H1 (cell line): ENCODE results near the gene ASB13. TPM values are rescaled to one million over a fixed set of nuclear protein-coding genes. Genes with fewer than 3 reads are reported as not detected.

ENCODE experiments used
- CTCF ChIA-PET: fragments of 300-600 bp; sonication (Branson Sonifier 250); formaldehyde crosslinking; loops from one replicate; lab custom pipeline; 2021; ENCODE audit not compliant: partially characterized antibody; lab: Charles Lee
- POLR2A ChIA-PET: fragments of 300-600 bp; sonication (Branson Sonifier 250); formaldehyde crosslinking; loops from one replicate; lab custom pipeline; 2021; ENCODE audit warnings: inconsistent platforms; ENCODE audit not compliant: partially characterized antibody; lab: Charles Lee
- DNase-seq, 2 experiments: peaks; one replicate each; pipeline versions ENCODE4 v3.0.0 to v3.0.0-alpha.2; 2010 to 2022; ENCODE audit warnings: low spot score in 2 of 2, low read depth in 1 of 2, mixed read lengths in 1 of 2
- FAIRE-seq: peaks from 2 replicates; lab custom pipeline; 2011; peaks lifted over from hg19 to GRCh38; lab: Jason Lieb, UNC
- H2AFZ ChIP-seq: 2 replicates; pipeline ENCODE4 v1.8.1; 2012; ENCODE audit warnings: low read length, inconsistent platforms
- H2AK5ac ChIP-seq: 2 replicates; pipeline ENCODE4 v1.6.1; 2013; ENCODE audit warnings: low read depth, low read length
- H2BK120ac ChIP-seq: replicated peaks from 2 replicates; pipeline ENCODE3; 2013; ENCODE audit warnings: low read depth, low read length, inconsistent platforms
- H2BK12ac ChIP-seq: 2 replicates; pipeline ENCODE4 v1.6.1; 2013; ENCODE audit warnings: low read depth, low read length
- H2BK15ac ChIP-seq: 2 replicates; pipeline ENCODE4 v1.6.1; 2013; ENCODE audit warnings: low read length
- H2BK20ac ChIP-seq: 2 replicates; pipeline ENCODE4 v1.6.1; 2013; ENCODE audit warnings: low read length
- H2BK5ac ChIP-seq: 2 replicates; pipeline ENCODE4 v1.6.1; 2013; ENCODE audit warnings: low read depth, low read length
- H3K14ac ChIP-seq: 2 replicates; pipeline ENCODE4 v1.6.1; 2013; ENCODE audit warnings: inconsistent platforms; ENCODE audit not compliant: insufficient read length
- H3K18ac ChIP-seq: 2 replicates; pipeline ENCODE4 v1.6.1; 2013; ENCODE audit warnings: low read length; ENCODE audit errors: extremely low read depth
- H3K23ac ChIP-seq: 2 replicates; pipeline ENCODE4 v1.6.1; 2013; ENCODE audit warnings: inconsistent platforms; ENCODE audit not compliant: insufficient read length
- H3K23me2 ChIP-seq: 2 replicates; pipeline ENCODE4 v1.6.1; 2013; ENCODE audit warnings: low read depth, low read length
- H3K27ac ChIP-seq: 2 replicates; pipeline ENCODE4 v1.6.1; 2011; ENCODE audit warnings: low read depth, low read length, inconsistent platforms
- H3K27me3 ChIP-seq, 4 experiments: replicated peaks in 1 of 4; 1 replicate in 1 of 4; 2 replicates in 3 of 4; pipeline versions ENCODE4 v1.6.1 to v1.8.1; 2011 to 2013; ENCODE audit warnings: low read length in 3 of 4, mild to moderate bottlenecking in 3 of 4, inconsistent platforms in 2 of 4, mixed read lengths in 2 of 4, moderate library complexity in 1 of 4; ENCODE audit not compliant: control insufficient read depth in 3 of 4, insufficient read depth in 3 of 4; ENCODE audit errors: extremely low read depth in 1 of 4
- H3K36me3 ChIP-seq, 4 experiments: 2 replicates each; pipeline versions ENCODE4 v1.6.1 to v1.8.1; 2011 to 2013; ENCODE audit warnings: mild to moderate bottlenecking in 4 of 4, low read length in 3 of 4, moderate library complexity in 2 of 4, control low read depth in 1 of 4, inconsistent platforms in 1 of 4; ENCODE audit not compliant: insufficient read depth in 4 of 4, control insufficient read depth in 2 of 4
- H3K4ac ChIP-seq: replicated peaks from 2 replicates; pipeline ENCODE3; 2013; ENCODE audit warnings: low read length, low read depth, mixed read lengths, inconsistent platforms; ENCODE audit not compliant: insufficient read length
- H3K4me1 ChIP-seq, 4 experiments: replicated peaks in 1 of 4; 1 replicate in 1 of 4; 2 replicates in 3 of 4; pipeline versions ENCODE4 v1.6.1 to v1.8.1; 2011 to 2013; ENCODE audit warnings: low read length in 3 of 4, inconsistent platforms in 2 of 4, mixed read lengths in 1 of 4; ENCODE audit not compliant: insufficient read depth in 4 of 4, control insufficient read depth in 3 of 4
- H3K4me2 ChIP-seq, 2 experiments: 2 replicates each; pipeline versions ENCODE4 v1.6.1 to v1.8.1; 2011 to 2013; ENCODE audit warnings: low read depth in 2 of 2, low read length in 2 of 2, control low read depth in 1 of 2, inconsistent platforms in 1 of 2, mild to moderate bottlenecking in 1 of 2; ENCODE audit not compliant: insufficient read depth in 1 of 2
- H3K4me3 ChIP-seq, 4 experiments: fragments of 200-600, 300-600 bp in 1 of 4; sonication (generic), shearing (Covaris generic), sonication (Bioruptor Twin) in 1 of 4; 2 replicates each; pipeline versions ENCODE4 v1.5.1 to v1.8.1; 2011 to 2016; ENCODE audit warnings: low read length in 4 of 4, low read depth in 3 of 4, control low read depth in 2 of 4, inconsistent platforms in 2 of 4, mild to moderate bottlenecking in 2 of 4, mixed read lengths in 1 of 4, moderate library complexity in 1 of 4; ENCODE audit not compliant: insufficient read depth in 2 of 4; ENCODE audit errors: extremely low read depth in 1 of 4
- H3K56ac ChIP-seq: replicated peaks from 2 replicates; pipeline ENCODE3; 2013; ENCODE audit warnings: low read depth, mild to moderate bottlenecking, mixed read lengths, low read length, inconsistent platforms; ENCODE audit not compliant: insufficient read length
- H3K79me1 ChIP-seq: 2 replicates; pipeline ENCODE4 v1.6.1; 2013; ENCODE audit warnings: low read depth, low read length, control low read depth
- H3K79me2 ChIP-seq, 2 experiments: 2 replicates each; pipeline versions ENCODE4 v1.6.1 to v1.8.1; 2012 to 2013; ENCODE audit warnings: low read length in 2 of 2, mild to moderate bottlenecking in 2 of 2, inconsistent platforms in 1 of 2; ENCODE audit not compliant: insufficient read depth in 2 of 2, control insufficient read depth in 1 of 2
- H3K9ac ChIP-seq, 4 experiments: replicated peaks in 1 of 4; 1 replicate in 1 of 4; 2 replicates in 3 of 4; pipeline versions ENCODE4 v1.6.1 to v1.8.1; 2011 to 2013; ENCODE audit warnings: low read depth in 3 of 4, low read length in 3 of 4, control low read depth in 2 of 4, mild to moderate bottlenecking in 2 of 4, moderate library complexity in 2 of 4, inconsistent platforms in 1 of 4; ENCODE audit errors: extremely low read depth in 1 of 4
- H3K9me3 ChIP-seq, 2 experiments: 2 replicates each; pipeline versions ENCODE4 v1.6.1 to v1.8.1; 2012 to 2013; ENCODE audit warnings: mild to moderate bottlenecking in 2 of 2, moderate library complexity in 2 of 2, control low read depth in 1 of 2, inconsistent platforms in 1 of 2, low read depth in 1 of 2, low read length in 1 of 2, mixed read lengths in 1 of 2; ENCODE audit not compliant: insufficient read depth in 2 of 2
- H4K20me1 ChIP-seq, 2 experiments: replicated peaks in 1 of 2; 2 replicates each; pipeline versions ENCODE3 to v1.8.1; 2011 to 2013; ENCODE audit warnings: inconsistent platforms in 2 of 2, low read length in 2 of 2, mild to moderate bottlenecking in 1 of 2; ENCODE audit not compliant: insufficient read depth in 2 of 2, control insufficient read depth in 1 of 2
- H4K5ac ChIP-seq: 2 replicates; pipeline ENCODE4 v1.6.1; 2013; ENCODE audit warnings: low read length, low read depth, mixed read lengths, inconsistent platforms; ENCODE audit not compliant: insufficient read length
- H4K8ac ChIP-seq: 2 replicates; pipeline ENCODE4 v1.8.0; 2013; ENCODE audit warnings: mild to moderate bottlenecking, moderate library complexity, low read length, inconsistent platforms; ENCODE audit not compliant: insufficient read depth; ENCODE audit errors: extremely low read depth
- H4K91ac ChIP-seq: replicated peaks from 2 replicates; pipeline ENCODE3; 2013; ENCODE audit warnings: low read length, mixed read lengths, inconsistent platforms; ENCODE audit not compliant: insufficient read length
- CBX5 ChIP-seq: fragments of 300-800, 300-1000 bp; sonication (generic); IDR thresholded peaks from 2 replicates; pipeline ENCODE4 v1.7.1; 2016; ENCODE audit warnings: antibody characterized with exemption, low read length, low read depth
- CHD1 ChIP-seq: IDR thresholded peaks from 2 replicates; pipeline ENCODE4 v1.6.1; 2012; ENCODE audit warnings: low read depth, low read length, improper control_type of control experiment
- HDAC6 ChIP-seq: IDR thresholded peaks from one replicate; pipeline ENCODE4 v1.7.1; 2012; ENCODE audit warnings: low read depth, mild to moderate bottlenecking, inconsistent platforms, low read length, moderate library complexity
- JUN ChIP-seq: IDR thresholded peaks from 2 replicates; pipeline ENCODE4 v1.6.1; 2011; ENCODE audit warnings: low read depth, mild to moderate bottlenecking, improper control_type of control experiment, low read length
- KDM5A ChIP-seq: fragments of 200-600 bp; IDR thresholded peaks from 2 replicates; pipeline ENCODE4 v1.7.1; 2012; ENCODE audit warnings: mild to moderate bottlenecking, low read length, inconsistent platforms, mixed read lengths
- MAX ChIP-seq: IDR thresholded peaks from 2 replicates; pipeline ENCODE4 v1.6.1; 2012; ENCODE audit warnings: inconsistent platforms
- SP1 ChIP-seq: IDR thresholded peaks from 2 replicates; pipeline ENCODE4 v1.6.1; 2011; ENCODE audit warnings: low read depth, low read length
- SUZ12 ChIP-seq: fragments of 200-600 bp; sonication (generic); IDR thresholded peaks from 2 replicates; pipeline ENCODE4 v1.6.1; 2012; ENCODE audit warnings: mild to moderate bottlenecking, inconsistent platforms, low read length, moderate library complexity, mixed read lengths
- TAF1 ChIP-seq: IDR thresholded peaks from 2 replicates; pipeline ENCODE4 v1.6.1; 2011; ENCODE audit warnings: mild to moderate bottlenecking, low read depth, low read length
- USF2 ChIP-seq: IDR thresholded peaks from 2 replicates; pipeline ENCODE4 v1.6.1; 2011; ENCODE audit warnings: low read length, improper control_type of control experiment
- WGBS, 2 experiments: shearing (Covaris generic) in 1 of 2; methylation state at CpG; one replicate each; pipeline versions ENCODE4 v1.1.6 to v1.1.7; 2013 to 2015; ENCODE audit warnings: low lambda C conversion rate in 2 of 2, mixed read lengths in 2 of 2, inconsistent platforms in 1 of 2, low coverage in 1 of 2, missing lambda C conversion rate in 1 of 2; ENCODE audit not compliant: insufficient replicate concordance in 2 of 2, insufficient coverage in 1 of 2, insufficient read length in 1 of 2; ENCODE audit errors: extremely low coverage in 1 of 2, missing lambda C conversion rate in 1 of 2; 5-methylcytosine and 5-hydroxymethylcytosine counted together
- polyA plus RNA-seq, 7 experiments: library from polyadenylated mRNA; depleted of rRNA in 3 of 7; stranded (reverse) in 5 of 7; unstranded in 2 of 7; fragments of >200 nt in 5 of 7; fragments of 200-250 nt in 2 of 7; gene quantifications; 1 replicate in 5 of 7; 2 replicates in 1 of 7; 4 replicates in 1 of 7; pipeline versions ENCODE4 v1.2.1 to v1.2.3, GENCODE V29; 2011 to 2013; ENCODE audit warnings: missing spikeins in 2 of 7, mixed read lengths in 2 of 7
- total RNA-seq: library from RNA; stranded (reverse); fragmentation: NEBNext Ultra II Directional; extraction: Animal tissue kit (Norgen Biotek cat#: 25700); gene quantifications from 2 replicates; pipeline ENCODE4 v1.2.1, GENCODE V29; 2021

The ASB13 gene
- total and polyA plus RNA-seq, 2 of the 8 experiments (the other 6 are each of a cell fraction or from before 2014, with no cell fraction given) = 12.3 to 20.2 TPM

GRCh38 chr10:5649746-5650145 is 16.6 kb downstream of the ASB13 start:
- no peak overlapping the region for H2BK120ac ChIP-seq
- H3K4me1 ChIP-seq = no peaks in the 10 kb centered on the region; a peak in 2 of 7 replicates
- H3K9ac ChIP-seq = no peak overlapping the region
- CTCF ChIA-PET = no interaction called here
- no peak overlapping the region for H3K56ac ChIP-seq
- no peaks in the 10 kb centered on the region for H3K9me3 ChIP-seq
- no peak overlapping the region for H3K4me3 ChIP-seq
- no peak overlapping the region for H2BK12ac ChIP-seq
- peaks cover 0 to 2% of the 10 kb centered on the region in 2 experiments for H4K20me1 ChIP-seq
- 93% methylated on average over 11 of the region's 11 CpGs; no CpG with 5 or more reads in 1 of the 2 experiments for WGBS, 2 experiments
- H2BK15ac ChIP-seq = no peak overlapping the region
- H3K36me3 ChIP-seq = peaks cover 0 to 5% (median 1%) of the 10 kb centered on the region in 4 experiments; a peak in 2 of 8 replicates
- no peak overlapping the region for H4K8ac ChIP-seq
- H3K23ac ChIP-seq = no peak overlapping the region
- POLR2A ChIA-PET = no interaction called here
- TF ChIP-seq JUN = no peak
- no peak for TF ChIP-seq CBX5
- TF ChIP-seq KDM5A = no peak
- TF ChIP-seq SP1 = no peak
- TF ChIP-seq MAX = no peak
- no peak for TF ChIP-seq SUZ12
- TF ChIP-seq HDAC6 = no peak
- TF ChIP-seq USF2 = no peak
- TF ChIP-seq TAF1 = no peak
- TF ChIP-seq CHD1 = no peak
- FAIRE-seq (no peak), DNase-seq (no peak)
- H3K4ac ChIP-seq = no peak overlapping the region
- H2AK5ac ChIP-seq = no peak overlapping the region
- H2BK5ac ChIP-seq = no peak overlapping the region
- no peak overlapping the region for H3K18ac ChIP-seq
- no peaks in the 10 kb centered on the region for H3K23me2 ChIP-seq
- H4K5ac ChIP-seq = no peak overlapping the region
- H2BK20ac ChIP-seq = no peak overlapping the region
- H3K79me2 ChIP-seq = no peaks in the 10 kb centered on the region; a peak in 1 of 4 replicates
- H2AFZ ChIP-seq = no peak overlapping the region
- peaks cover 6% of the 10 kb centered on the region; the same call in 1 of the 2 replicates for H3K79me1 ChIP-seq
- no peak overlapping the region for H3K27ac ChIP-seq
- H3K4me2 ChIP-seq = no peak overlapping the region
- no peaks in the 10 kb centered on the region for H3K27me3 ChIP-seq
- H3K14ac ChIP-seq = no peak overlapping the region
- no peak overlapping the region for H4K91ac ChIP-seq
